ENCODE results near the gene GRPEL1. TPM values are rescaled to one million over a fixed set of nuclear protein-coding genes. Genes with fewer than 3 reads are reported as not detected.

Gene GRPEL1
- total and polyA plus RNA-seq, 2 of the 8 experiments (the other 6 are each of a cell fraction or from before 2014, with no cell fraction given), result 13.5 to 39.9 TPM

DNA sequence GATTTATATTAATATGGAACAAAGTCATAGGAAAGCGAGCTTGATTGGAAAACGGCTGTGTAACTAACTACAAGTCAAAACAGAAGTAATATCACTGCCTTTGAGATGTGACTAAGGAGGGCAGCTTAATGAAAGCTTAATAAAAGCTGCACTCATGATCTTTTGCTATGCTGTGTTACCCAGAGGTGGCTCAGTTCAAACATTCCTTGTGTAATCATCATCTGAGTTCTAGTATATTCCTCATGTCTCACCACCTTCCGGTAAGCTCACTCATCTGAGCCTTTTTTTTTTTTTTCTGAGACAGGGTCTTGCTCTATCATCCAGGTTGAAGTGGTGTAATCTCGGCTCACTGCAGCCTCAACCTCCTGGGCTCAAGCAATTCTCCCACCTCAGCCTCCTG is 5.0 kb downstream of the GRPEL1 start:
- Histone ChIP-seq H3K23ac (ENCODE audit: insufficient read length) (no peak overlapping the region), H3K4me3 (ENCODE audit: extremely low read depth in 1 of 4, insufficient read depth in 2 of 4, low read depth in 3 of 4, low read length in 4 of 4) (no peak overlapping the region), H2BK20ac (ENCODE audit: low read length) (no peak overlapping the region), H2BK5ac (ENCODE audit: low read depth, low read length) (no peak overlapping the region), H2AFZ (ENCODE audit: low read length) (no peak overlapping the region), H3K4me2 (ENCODE audit: insufficient read depth in 1 of 2, low read depth in 2 of 2, low read length in 2 of 2) (no peak overlapping the region), H4K5ac (ENCODE audit: insufficient read length, low read depth, low read length) (no peak overlapping the region), H2BK12ac (ENCODE audit: low read depth, low read length) (no peak overlapping the region), H3K56ac (replicated peaks; ENCODE audit: insufficient read length, low read depth, low read length) (no peak overlapping the region), H3K27ac (ENCODE audit: low read depth, low read length) (no peak overlapping the region), H3K4ac (replicated peaks; ENCODE audit: insufficient read length, low read depth, low read length) (no peak overlapping the region), H3K27me3 (replicated peaks in 1 of 4; ENCODE audit: control insufficient read depth in 3 of 4, extremely low read depth in 1 of 4, insufficient read depth in 3 of 4, low read length in 3 of 4) (no peaks in the 10 kb centered on the region), H3K79me1 (ENCODE audit: low read depth, low read length) (peaks cover 5% of the 10 kb centered on the region; the same call in 1 of the 2 replicates), H3K23me2 (ENCODE audit: low read depth, low read length) (peaks cover 4% of the 10 kb centered on the region; the same call in 1 of the 2 replicates), H2BK120ac (replicated peaks; ENCODE audit: low read depth, low read length) (no peak overlapping the region), H3K9ac (replicated peaks in 1 of 4; ENCODE audit: extremely low read depth in 1 of 4, low read depth in 3 of 4, low read length in 3 of 4) (no peak overlapping the region), H4K20me1 (replicated peaks in 1 of 2; ENCODE audit: control insufficient read depth in 1 of 2, insufficient read depth in 2 of 2, low read length in 2 of 2) (peaks cover 10 to 28% of the 10 kb centered on the region in 2 experiments), H3K14ac (ENCODE audit: insufficient read length) (no peak overlapping the region), H2AK5ac (ENCODE audit: low read depth, low read length) (no peak overlapping the region), H4K91ac (replicated peaks; ENCODE audit: insufficient read length, low read length) (no peak overlapping the region), H3K18ac (ENCODE audit: extremely low read depth, low read length) (no peak overlapping the region), H4K8ac (ENCODE audit: extremely low read depth, insufficient read depth, low read length) (no peak overlapping the region), H3K79me2 (ENCODE audit: control insufficient read depth in 1 of 2, insufficient read depth in 2 of 2, low read length in 2 of 2) (peaks cover 0 to 28% of the 10 kb centered on the region in 2 experiments; a peak in 2 of 4 replicates), H3K36me3 (ENCODE audit: control insufficient read depth in 2 of 4, insufficient read depth in 4 of 4, low read length in 3 of 4) (peaks cover 14 to 48% (median 40%) of the 10 kb centered on the region in 4 experiments), H3K4me1 (replicated peaks in 1 of 4; ENCODE audit: control insufficient read depth in 3 of 4, insufficient read depth in 4 of 4, low read length in 3 of 4) (peaks cover 0 to 3% (median 3%) of the 10 kb centered on the region in 4 experiments; a peak in 1 of 7 replicates), H3K9me3 (ENCODE audit: insufficient read depth in 2 of 2, low read depth in 1 of 2, low read length in 1 of 2) (no peaks in the 10 kb centered on the region), H2BK15ac (ENCODE audit: low read length) (no peak overlapping the region)
- 78% methylated on average over 4 of the region's 4 CpGs; no CpG with 5 or more reads in 1 of the 2 experiments for WGBS, 2 experiments (ENCODE audit: extremely low coverage in 1 of 2, insufficient coverage in 1 of 2, insufficient read length in 1 of 2, insufficient replicate concordance in 2 of 2, low coverage in 1 of 2, low lambda C conversion rate in 2 of 2, missing lambda C conversion rate in 1 of 2)
- FAIRE-seq (no peak), DNase-seq (ENCODE audit: low read depth in 1 of 2, low spot score in 2 of 2) (no peak)
- ChIA-PET POLR2A (ENCODE audit: partially characterized antibody) (interaction anchor here (0.6 to 1.7 kb wide), 3 partner anchors 13 to 248 kb away, joined by 3 read pairs; no protein-coding TSS in a partner anchor), CTCF (ENCODE audit: partially characterized antibody) (interaction anchor here (0.7 to 1.4 kb wide), 6 partner anchors 9 to 519 kb away, joined by 3 to 5 read pairs (median 4); partner anchors contain the start of gene TADA2B)
- no peak for TF ChIP-seq KDM4A (IDR thresholded peaks at IDR 0.05; ENCODE audit: low read depth, low read length, severe bottlenecking)
- TF ChIP-seq, protein P1, sequence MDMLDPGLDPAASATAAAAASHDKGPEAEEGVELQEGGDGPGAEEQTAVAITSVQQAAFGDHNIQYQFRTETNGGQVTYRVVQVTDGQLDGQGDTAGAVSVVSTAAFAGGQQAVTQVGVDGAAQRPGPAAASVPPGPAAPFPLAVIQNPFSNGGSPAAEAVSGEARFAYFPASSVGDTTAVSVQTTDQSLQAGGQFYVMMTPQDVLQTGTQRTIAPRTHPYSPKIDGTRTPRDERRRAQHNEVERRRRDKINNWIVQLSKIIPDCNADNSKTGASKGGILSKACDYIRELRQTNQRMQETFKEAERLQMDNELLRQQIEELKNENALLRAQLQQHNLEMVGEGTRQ (IDR thresholded peaks at IDR 0.05; ENCODE audit: low read length), result no peak
